H9 (cell line): ENCODE results near the gene GAP43. TPM values are rescaled to one million over a fixed set of nuclear protein-coding genes. Genes with fewer than 3 reads are reported as not detected.

Experiments used
- DNase-seq: peaks from one replicate; pipeline ENCODE4 v3.0.0-alpha.2; 2017
- H2AFZ ChIP-seq: one replicate; pipeline ENCODE4 v1.6.1; 2013; ENCODE audit warnings: mild to moderate bottlenecking, low read length, control low read depth, moderate library complexity
- H2AK5ac ChIP-seq: 2 replicates; pipeline ENCODE4 v1.6.1; 2013; ENCODE audit warnings: low read length, control low read depth, mixed read lengths; ENCODE audit not compliant: insufficient read length
- H2BK120ac ChIP-seq: one replicate; pipeline ENCODE4 v1.6.1; 2013; ENCODE audit warnings: low read depth, mild to moderate bottlenecking, low read length, control low read depth, inconsistent platforms; ENCODE audit not compliant: poor library complexity, severe bottlenecking
- H2BK12ac ChIP-seq: 2 replicates; pipeline ENCODE4 v1.6.1; 2013; ENCODE audit warnings: low read length, control low read depth, mixed read lengths, low read depth; ENCODE audit not compliant: insufficient read length
- H2BK15ac ChIP-seq: 2 replicates; pipeline ENCODE4 v1.6.1; 2013; ENCODE audit warnings: low read depth, low read length, control low read depth
- H2BK20ac ChIP-seq: one replicate; pipeline ENCODE4 v1.6.1; 2013; ENCODE audit warnings: low read depth, mild to moderate bottlenecking, low read length, control low read depth, inconsistent platforms; ENCODE audit not compliant: poor library complexity, severe bottlenecking
- H2BK5ac ChIP-seq: 2 replicates; pipeline ENCODE4 v1.6.1; 2013; ENCODE audit warnings: low read length, control low read depth, mixed read lengths; ENCODE audit not compliant: insufficient read length
- H3K14ac ChIP-seq: 2 replicates; pipeline ENCODE4 v1.6.1; 2013; ENCODE audit warnings: low read length, control low read depth; ENCODE audit not compliant: insufficient read depth
- H3K18ac ChIP-seq: 2 replicates; pipeline ENCODE4 v1.6.1; 2013; ENCODE audit warnings: low read depth, mild to moderate bottlenecking, mixed read lengths, low read length, control low read depth; ENCODE audit not compliant: insufficient read length
- H3K23ac ChIP-seq: 2 replicates; pipeline ENCODE4 v1.6.1; 2013; ENCODE audit warnings: low read length, control low read depth, mixed read lengths, low read depth; ENCODE audit not compliant: insufficient read length
- H3K23me2 ChIP-seq: 2 replicates; pipeline ENCODE4 v1.6.1; 2013; ENCODE audit warnings: low read depth, mild to moderate bottlenecking, mixed read lengths, low read length, control low read depth; ENCODE audit not compliant: insufficient read length, poor library complexity, severe bottlenecking
- H3K27ac ChIP-seq: 2 replicates; pipeline ENCODE4 v1.5.1; 2013; ENCODE audit warnings: low read length, control low read depth, mixed read lengths, low read depth; ENCODE audit not compliant: insufficient read length
- H3K27me3 ChIP-seq: 2 replicates; pipeline ENCODE4 v1.6.1; 2013; ENCODE audit warnings: low read length, control low read depth, inconsistent platforms; ENCODE audit not compliant: insufficient read depth
- H3K4ac ChIP-seq: 2 replicates; pipeline ENCODE4 v1.6.1; 2013; ENCODE audit warnings: low read depth, mild to moderate bottlenecking, control low read depth, inconsistent platforms, low read length, moderate library complexity
- H3K4me1 ChIP-seq: 2 replicates; pipeline ENCODE4 v1.6.1; 2013; ENCODE audit warnings: low read length, control low read depth, inconsistent platforms; ENCODE audit not compliant: insufficient read depth
- H3K4me2 ChIP-seq: 2 replicates; pipeline ENCODE4 v1.6.1; 2013; ENCODE audit warnings: low read length, control low read depth, mixed read lengths; ENCODE audit not compliant: insufficient read length, insufficient read depth
- H3K56ac ChIP-seq: 2 replicates; pipeline ENCODE4 v1.6.1; 2013; ENCODE audit warnings: low read depth, mild to moderate bottlenecking, mixed read lengths, low read length, control low read depth; ENCODE audit not compliant: insufficient read length
- H3K79me1 ChIP-seq: 2 replicates; pipeline ENCODE4 v1.6.1; 2013; ENCODE audit warnings: low read depth, mild to moderate bottlenecking, moderate library complexity, low read length, control low read depth, inconsistent platforms; ENCODE audit not compliant: insufficient read depth, poor library complexity, severe bottlenecking
- H3K79me2 ChIP-seq: 2 replicates; pipeline ENCODE4 v1.6.1; 2013; ENCODE audit warnings: low read length, control low read depth, inconsistent platforms; ENCODE audit not compliant: insufficient read depth
- H3K9ac ChIP-seq: 2 replicates; pipeline ENCODE4 v1.6.1; 2013; ENCODE audit warnings: low read length, control low read depth, mixed read lengths; ENCODE audit not compliant: insufficient read length; ENCODE audit errors: extremely low read depth
- H3K9me3 ChIP-seq: one replicate; pipeline ENCODE4 v1.6.1; 2013; ENCODE audit warnings: low read depth, low read length, inconsistent platforms; ENCODE audit not compliant: control insufficient read depth
- H3T11ph ChIP-seq: one replicate; pipeline ENCODE4 v1.6.1; 2013; ENCODE audit warnings: mild to moderate bottlenecking, low read length, control low read depth, inconsistent platforms
- H4K20me1 ChIP-seq: one replicate; pipeline ENCODE4 v1.6.1; 2013; ENCODE audit not compliant: control insufficient read depth, insufficient read length, insufficient read depth
- H4K5ac ChIP-seq: 2 replicates; pipeline ENCODE4 v1.6.1; 2013; ENCODE audit warnings: low read depth, mild to moderate bottlenecking, mixed read lengths, low read length, control low read depth; ENCODE audit not compliant: insufficient read length
- H4K8ac ChIP-seq: replicated peaks from 2 replicates; pipeline ENCODE4 v1.6.1; 2013; ENCODE audit warnings: low read length, control low read depth, mixed read lengths, low read depth; ENCODE audit not compliant: insufficient read length
- H4K91ac ChIP-seq: 2 replicates; pipeline ENCODE4 v1.6.1; 2013; ENCODE audit warnings: low read depth, mild to moderate bottlenecking, moderate library complexity, mixed read lengths, low read length, control low read depth; ENCODE audit not compliant: insufficient read length
- H3K27ac Mint-ChIP-seq, 3 experiments: 2 replicates in 2 of 3; 3 replicates in 1 of 3; pipeline ENCODE4 v1.8.0; 2020 to 2021; ENCODE audit warnings: mixed read lengths in 3 of 3, mild to moderate bottlenecking in 1 of 3, moderate library complexity in 1 of 3
- H3K27me3 Mint-ChIP-seq: 2 replicates; pipeline ENCODE4 v1.8.0; 2021; ENCODE audit warnings: low read depth, mild to moderate bottlenecking, moderate library complexity, mixed read lengths
- H3K36me3 Mint-ChIP-seq, 3 experiments: 2 replicates in 2 of 3; 3 replicates in 1 of 3; pipeline ENCODE4 v1.8.0; 2020 to 2021; ENCODE audit warnings: low read depth in 3 of 3, mixed read lengths in 3 of 3; ENCODE audit not compliant: insufficient read depth in 1 of 3
- H3K4me1 Mint-ChIP-seq, 2 experiments: 2 replicates each; pipeline ENCODE4 v1.8.0; 2020; ENCODE audit warnings: mixed read lengths in 2 of 2
- H3K4me3 Mint-ChIP-seq, 2 experiments: 2 replicates in 1 of 2; 3 replicates in 1 of 2; pipeline ENCODE4 v1.8.0; 2020 to 2021; ENCODE audit warnings: mild to moderate bottlenecking in 2 of 2, mixed read lengths in 2 of 2, moderate library complexity in 1 of 2
- H3K9me3 Mint-ChIP-seq, 2 experiments: 2 replicates in 1 of 2; 3 replicates in 1 of 2; pipeline ENCODE4 v1.8.0; 2020; ENCODE audit warnings: mild to moderate bottlenecking in 2 of 2, mixed read lengths in 2 of 2, moderate library complexity in 1 of 2
- WGBS: extraction: QIAGEN DNeasy Blood & Tissue Kit; methylation state at CpG from one replicate; pipeline ENCODE4 v1.1.7; 2013; ENCODE audit warnings: missing lambda C conversion rate, low lambda C conversion rate, mixed read lengths; ENCODE audit not compliant: insufficient read length; ENCODE audit errors: extremely low coverage; 5-methylcytosine and 5-hydroxymethylcytosine counted together
- total RNA-seq: library from RNA; stranded (reverse); gene quantifications from 2 replicates; pipeline ENCODE4 v1.2.1, GENCODE V29; 2021
- TF ChIP-seq, protein P1 (sequence below): fragments of 200-600 bp; sonication (generic); conservative IDR thresholded peaks from 3 replicates; pipeline ENCODE4 v1.8.0; 2021; ENCODE audit warnings: antibody characterized with exemption, mild to moderate bottlenecking

Gene GAP43
- total RNA-seq, 1 experiment from 2014 or later, result 12.8 TPM

DNA sequence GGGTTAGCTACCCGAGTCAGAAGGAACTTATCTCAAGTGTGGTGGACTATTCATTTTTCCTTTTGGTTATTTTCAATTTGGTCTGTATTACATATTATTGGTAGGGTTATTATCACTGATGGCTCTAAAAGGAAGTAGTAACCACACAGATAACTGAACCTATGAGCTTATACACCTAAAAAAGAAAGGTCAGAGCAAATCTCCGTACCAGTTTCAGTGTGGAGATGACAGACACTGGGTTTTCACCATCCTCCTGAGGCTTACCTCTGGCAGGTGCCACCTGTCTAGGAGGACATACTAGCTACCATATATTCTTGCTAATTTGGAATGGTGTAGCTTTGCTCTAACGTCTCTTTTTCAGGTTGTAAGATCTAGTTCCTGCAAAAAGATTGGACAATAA is 10.2 kb downstream of the GAP43 start:
- H2BK5ac ChIP-seq, result no peak overlapping the region
- TF ChIP-seq, protein P1, sequence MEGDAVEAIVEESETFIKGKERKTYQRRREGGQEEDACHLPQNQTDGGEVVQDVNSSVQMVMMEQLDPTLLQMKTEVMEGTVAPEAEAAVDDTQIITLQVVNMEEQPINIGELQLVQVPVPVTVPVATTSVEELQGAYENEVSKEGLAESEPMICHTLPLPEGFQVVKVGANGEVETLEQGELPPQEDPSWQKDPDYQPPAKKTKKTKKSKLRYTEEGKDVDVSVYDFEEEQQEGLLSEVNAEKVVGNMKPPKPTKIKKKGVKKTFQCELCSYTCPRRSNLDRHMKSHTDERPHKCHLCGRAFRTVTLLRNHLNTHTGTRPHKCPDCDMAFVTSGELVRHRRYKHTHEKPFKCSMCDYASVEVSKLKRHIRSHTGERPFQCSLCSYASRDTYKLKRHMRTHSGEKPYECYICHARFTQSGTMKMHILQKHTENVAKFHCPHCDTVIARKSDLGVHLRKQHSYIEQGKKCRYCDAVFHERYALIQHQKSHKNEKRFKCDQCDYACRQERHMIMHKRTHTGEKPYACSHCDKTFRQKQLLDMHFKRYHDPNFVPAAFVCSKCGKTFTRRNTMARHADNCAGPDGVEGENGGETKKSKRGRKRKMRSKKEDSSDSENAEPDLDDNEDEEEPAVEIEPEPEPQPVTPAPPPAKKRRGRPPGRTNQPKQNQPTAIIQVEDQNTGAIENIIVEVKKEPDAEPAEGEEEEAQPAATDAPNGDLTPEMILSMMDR, result no peak
- no peak overlapping the region for H2BK120ac ChIP-seq
- no peak overlapping the region for H3K23ac ChIP-seq
- no peak for DNase-seq
- H3K23me2 ChIP-seq, result no peaks in the 10 kb centered on the region
- no CpG with 5 or more reads among the region's 3 CpGs for WGBS
- H2BK12ac ChIP-seq, result no peak overlapping the region
- no peak overlapping the region for H3K4ac ChIP-seq
- peaks cover 6% of the 10 kb centered on the region; the same call in 1 of the 2 replicates for H3K4me1 ChIP-seq
- no peaks in the 10 kb centered on the region for H3K9me3 ChIP-seq
- no peaks in the 10 kb centered on the region for H3K36me3 Mint-ChIP-seq
- no peak overlapping the region for H2BK20ac ChIP-seq
- H3T11ph ChIP-seq, result no peak overlapping the region
- no peak overlapping the region for H3K27ac Mint-ChIP-seq
- H3K56ac ChIP-seq, result no peak overlapping the region
- H4K5ac ChIP-seq, result no peak overlapping the region
- H3K4me1 Mint-ChIP-seq, result peaks cover 3 to 7% of the 10 kb centered on the region in 2 experiments; a peak in 2 of 4 replicates
- no peak overlapping the region for H2AFZ ChIP-seq
- H2AK5ac ChIP-seq, result no peak overlapping the region
- no peak overlapping the region for H4K91ac ChIP-seq
- no peaks in the 10 kb centered on the region for H3K9me3 Mint-ChIP-seq
- no peak overlapping the region for H3K18ac ChIP-seq
- no peak overlapping the region for H4K8ac ChIP-seq
- H4K20me1 ChIP-seq, result no peaks in the 10 kb centered on the region
- H3K27me3 ChIP-seq, result no peaks in the 10 kb centered on the region
- no peak overlapping the region for H3K14ac ChIP-seq
- no peak overlapping the region for H3K4me2 ChIP-seq
- no peak overlapping the region for H2BK15ac ChIP-seq
- H3K79me1 ChIP-seq, result no peaks in the 10 kb centered on the region
- H3K4me3 Mint-ChIP-seq, result no peak overlapping the region
- H3K9ac ChIP-seq, result no peak overlapping the region
- no peak overlapping the region for H3K27ac ChIP-seq
- no peaks in the 10 kb centered on the region; the same call in 1 of the 2 replicates for H3K79me2 ChIP-seq
- H3K27me3 Mint-ChIP-seq, result no peaks in the 10 kb centered on the region; the same call in 1 of the 2 replicates
